Lower leg skin (tissue), 3 donors: ENCODE results near the gene SEMA4A.

Experiments used
- POLR2A ChIP-seq, 2 donors: fragments of 450-650 bp; IDR thresholded peaks; one replicate each; pipeline ENCODE4 v1.6.1; 2016 to 2017; ENCODE audit warnings: antibody characterized with exemption in 2 of 2, mild to moderate bottlenecking in 1 of 2, moderate library complexity in 1 of 2
- TF ChIP-seq, protein P1 (sequence below), 3 donors: fragments of 450-650 bp; IDR thresholded peaks; one replicate each; pipeline ENCODE4 v1.5.1; 2016; ENCODE audit warnings: antibody characterized with exemption in 3 of 3, mild to moderate bottlenecking in 3 of 3, moderate library complexity in 2 of 3

- TF ChIP-seq, protein P1, sequence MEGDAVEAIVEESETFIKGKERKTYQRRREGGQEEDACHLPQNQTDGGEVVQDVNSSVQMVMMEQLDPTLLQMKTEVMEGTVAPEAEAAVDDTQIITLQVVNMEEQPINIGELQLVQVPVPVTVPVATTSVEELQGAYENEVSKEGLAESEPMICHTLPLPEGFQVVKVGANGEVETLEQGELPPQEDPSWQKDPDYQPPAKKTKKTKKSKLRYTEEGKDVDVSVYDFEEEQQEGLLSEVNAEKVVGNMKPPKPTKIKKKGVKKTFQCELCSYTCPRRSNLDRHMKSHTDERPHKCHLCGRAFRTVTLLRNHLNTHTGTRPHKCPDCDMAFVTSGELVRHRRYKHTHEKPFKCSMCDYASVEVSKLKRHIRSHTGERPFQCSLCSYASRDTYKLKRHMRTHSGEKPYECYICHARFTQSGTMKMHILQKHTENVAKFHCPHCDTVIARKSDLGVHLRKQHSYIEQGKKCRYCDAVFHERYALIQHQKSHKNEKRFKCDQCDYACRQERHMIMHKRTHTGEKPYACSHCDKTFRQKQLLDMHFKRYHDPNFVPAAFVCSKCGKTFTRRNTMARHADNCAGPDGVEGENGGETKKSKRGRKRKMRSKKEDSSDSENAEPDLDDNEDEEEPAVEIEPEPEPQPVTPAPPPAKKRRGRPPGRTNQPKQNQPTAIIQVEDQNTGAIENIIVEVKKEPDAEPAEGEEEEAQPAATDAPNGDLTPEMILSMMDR (IDR thresholded peaks at IDR 0.05), result no peak
- no peak for TF ChIP-seq POLR2A (IDR thresholded peaks at IDR 0.05)
These were observed 33.7 kb upstream of the SEMA4A start for GRCh38 chr1:156119503-156120209.
